ENCODE measurements around the gene PPP2R2D.

DNA sequence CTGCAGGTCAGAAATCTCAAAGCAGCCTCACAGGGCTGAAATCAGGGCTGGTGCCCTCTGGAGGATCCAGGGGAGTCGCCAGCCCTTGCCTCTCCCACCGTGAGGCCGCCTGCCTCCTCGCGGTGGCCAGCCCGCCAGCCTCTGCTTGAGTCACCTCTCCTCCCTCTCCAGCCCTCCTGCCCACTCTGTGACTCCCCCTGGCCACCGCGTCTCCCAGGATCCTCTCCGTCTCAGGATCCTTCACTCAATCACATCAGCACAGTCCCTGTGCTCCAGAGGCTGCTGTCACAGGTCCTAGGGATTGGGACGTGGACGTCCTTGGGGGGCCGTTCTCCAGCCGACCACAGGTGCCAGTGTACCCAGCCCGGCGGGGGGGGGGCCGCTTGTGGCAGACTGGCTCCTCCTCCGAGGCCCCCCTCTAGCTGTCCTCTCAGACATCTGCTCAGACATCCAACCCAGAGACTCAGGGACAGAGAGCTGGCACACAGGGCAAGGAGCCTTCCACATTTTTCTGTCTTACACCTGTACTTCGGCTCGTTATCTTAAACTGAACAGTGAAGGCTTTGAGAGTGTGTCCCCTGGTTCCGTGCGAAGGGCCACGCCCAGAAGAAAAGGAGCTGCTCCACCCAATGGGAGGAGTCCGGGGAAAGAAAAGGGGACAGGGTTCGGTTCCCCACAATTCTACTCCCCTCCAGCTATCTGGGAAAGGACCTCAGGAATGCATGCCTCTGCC lies 9.4 kb upstream of the PPP2R2D start:
- TF ChIP-seq, protein P1, sequence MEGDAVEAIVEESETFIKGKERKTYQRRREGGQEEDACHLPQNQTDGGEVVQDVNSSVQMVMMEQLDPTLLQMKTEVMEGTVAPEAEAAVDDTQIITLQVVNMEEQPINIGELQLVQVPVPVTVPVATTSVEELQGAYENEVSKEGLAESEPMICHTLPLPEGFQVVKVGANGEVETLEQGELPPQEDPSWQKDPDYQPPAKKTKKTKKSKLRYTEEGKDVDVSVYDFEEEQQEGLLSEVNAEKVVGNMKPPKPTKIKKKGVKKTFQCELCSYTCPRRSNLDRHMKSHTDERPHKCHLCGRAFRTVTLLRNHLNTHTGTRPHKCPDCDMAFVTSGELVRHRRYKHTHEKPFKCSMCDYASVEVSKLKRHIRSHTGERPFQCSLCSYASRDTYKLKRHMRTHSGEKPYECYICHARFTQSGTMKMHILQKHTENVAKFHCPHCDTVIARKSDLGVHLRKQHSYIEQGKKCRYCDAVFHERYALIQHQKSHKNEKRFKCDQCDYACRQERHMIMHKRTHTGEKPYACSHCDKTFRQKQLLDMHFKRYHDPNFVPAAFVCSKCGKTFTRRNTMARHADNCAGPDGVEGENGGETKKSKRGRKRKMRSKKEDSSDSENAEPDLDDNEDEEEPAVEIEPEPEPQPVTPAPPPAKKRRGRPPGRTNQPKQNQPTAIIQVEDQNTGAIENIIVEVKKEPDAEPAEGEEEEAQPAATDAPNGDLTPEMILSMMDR (IDR thresholded peaks at IDR 0.05) = no peak
- no peak for TF ChIP-seq POLR2A (IDR thresholded peaks at IDR 0.05)

Data from lower leg skin (tissue), 3 donors.